Endothelial cell (in vitro differentiated cells): Measurements from ENCODE around the gene ZDHHC16. TPM values are rescaled to one million over a fixed set of nuclear protein-coding genes. Genes with fewer than 3 reads are reported as not detected.
"Not testable (repeated sequence)": the region's sequence is repeated elsewhere in the genome, so short reads cannot be mapped to it uniquely, and the experiment has no call there.

Experiments
- DNase-seq: peaks from one replicate; pipeline ENCODE4 v3.0.0; 2021; ENCODE audit warnings: low spot score
- H3K27ac Mint-ChIP-seq: one replicate; pipeline ENCODE4 v1.8.0; 2021; ENCODE audit warnings: mixed read lengths, inconsistent platforms; ENCODE audit not compliant: unreplicated experiment
- H3K27me3 Mint-ChIP-seq: one replicate; pipeline ENCODE4 v1.8.0; 2021; ENCODE audit warnings: mild to moderate bottlenecking, moderate library complexity, mixed read lengths, inconsistent platforms; ENCODE audit not compliant: unreplicated experiment
- H3K36me3 Mint-ChIP-seq: one replicate; pipeline ENCODE4 v1.8.0; 2021; ENCODE audit warnings: mild to moderate bottlenecking, low read depth, mixed read lengths, inconsistent platforms; ENCODE audit not compliant: unreplicated experiment
- H3K4me1 Mint-ChIP-seq: one replicate; pipeline ENCODE4 v1.8.0; 2021; ENCODE audit warnings: mild to moderate bottlenecking, mixed read lengths, inconsistent platforms; ENCODE audit not compliant: unreplicated experiment
- H3K4me3 Mint-ChIP-seq: one replicate; pipeline ENCODE4 v1.8.0; 2021; ENCODE audit warnings: mild to moderate bottlenecking, mixed read lengths, inconsistent platforms; ENCODE audit not compliant: unreplicated experiment
- H3K9me3 Mint-ChIP-seq: one replicate; pipeline ENCODE4 v1.8.0; 2021; ENCODE audit warnings: mixed read lengths, inconsistent platforms; ENCODE audit not compliant: unreplicated experiment
- CTCF ChIP-seq: fragments of 200-600 bp; sonication (generic); IDR thresholded peaks from one replicate; pipeline ENCODE4 v1.5.0; 2021; ENCODE audit warnings: antibody characterized with exemption; ENCODE audit not compliant: unreplicated experiment
- total RNA-seq: library from RNA; stranded (reverse); fragmentation: NEBNext Ultra II Directional; extraction: Animal tissue kit (Norgen Biotek cat#: 25700); gene quantifications from one replicate; pipeline ENCODE4 v1.2.1, GENCODE V29; 2021; ENCODE audit not compliant: unreplicated experiment

The ZDHHC16 gene
- total RNA-seq, 1 donor from 2014 or later, result 45.0 TPM

- Mint-ChIP-seq H3K9me3 (no peaks in the 10 kb centered on the region), H3K27ac (no peak overlapping the region), H3K27me3 (peaks cover 1% of the 10 kb centered on the region), H3K36me3 (no peaks in the 10 kb centered on the region), H3K4me3 (no peak overlapping the region), H3K4me1 (peaks cover 9% of the 10 kb centered on the region)
- DNase-seq, result no peak
- TF ChIP-seq CTCF, result no peak
Measured at GRCh38 chr10:97408496-97408992, 37.4 kb upstream of the ZDHHC16 start.

- H3K4me1 Mint-ChIP-seq, result peaks cover 8% of the 10 kb centered on the region
- no peak for DNase-seq
- no peak for TF ChIP-seq CTCF
- H3K27ac Mint-ChIP-seq, result no peak overlapping the region
- H3K27me3 Mint-ChIP-seq, result peaks cover 1% of the 10 kb centered on the region
- no peaks in the 10 kb centered on the region for H3K9me3 Mint-ChIP-seq
- no peaks in the 10 kb centered on the region for H3K36me3 Mint-ChIP-seq
- no peak overlapping the region for H3K4me3 Mint-ChIP-seq
Measured at GRCh38 chr10:97411406-97411805, 34.6 kb upstream of the ZDHHC16 start.

- Mint-ChIP-seq H3K4me3 (no peak overlapping the region), H3K36me3 (no peaks in the 10 kb centered on the region), H3K27me3 (peaks cover 3% of the 10 kb centered on the region), H3K27ac (no peak overlapping the region), H3K9me3 (no peaks in the 10 kb centered on the region), H3K4me1 (peaks cover 10% of the 10 kb centered on the region)
- no peak for TF ChIP-seq CTCF
- DNase-seq, result no peak
Measured at GRCh38 chr10:97412891-97413304, 33.1 kb upstream of the ZDHHC16 start.

GRCh38 chr10:97416565-97416964, 29.4 kb upstream of the ZDHHC16 start:
- H3K4me1 Mint-ChIP-seq, result peaks cover 22% of the 10 kb centered on the region
- no peak overlapping the region for H3K27ac Mint-ChIP-seq
- H3K36me3 Mint-ChIP-seq, result no peaks in the 10 kb centered on the region
- DNase-seq, result no peak
- H3K9me3 Mint-ChIP-seq, result no peaks in the 10 kb centered on the region
- no peak for TF ChIP-seq CTCF
- H3K4me3 Mint-ChIP-seq, result no peak overlapping the region
- peaks cover 4% of the 10 kb centered on the region for H3K27me3 Mint-ChIP-seq

- not testable (repeated sequence) for H3K27me3 Mint-ChIP-seq, DNase-seq, H3K36me3 Mint-ChIP-seq, H3K27ac Mint-ChIP-seq, H3K4me3 Mint-ChIP-seq, H3K9me3 Mint-ChIP-seq
- peaks cover 20% of the 10 kb centered on the region for H3K4me1 Mint-ChIP-seq
Measured at GRCh38 chr10:97423757-97424098, 22.2 kb upstream of the ZDHHC16 start.
